HG03571 (cell line): ENCODE data around the gene KAZN.
"Not testable (repeated sequence)": the region's sequence is repeated elsewhere in the genome, so short reads cannot be mapped to it uniquely, and the experiment has no call there.

Source experiments
- ATAC-seq: cut with Tn5 transposase; IDR thresholded peaks from one replicate; pipeline ENCODE4 v1.9.1; 2021; ENCODE audit not compliant: unreplicated experiment

Gene KAZN

GRCh38 chr1:14962407-14962806 lies 363.9 kb downstream of the KAZN start:
- ATAC-seq = no peak

GRCh38 chr1:14963791-14964710 lies 365.6 kb downstream of the KAZN start:
- not testable (repeated sequence) for ATAC-seq

- ATAC-seq = no peak
Observed at GRCh38 chr1:14964711-14965055, 366.2 kb downstream of the KAZN start.

GRCh38 chr1:14968251-14968851 lies 369.9 kb downstream of the KAZN start:
- ATAC-seq = no peak

- ATAC-seq = no peak
Observed at GRCh38 chr1:14969006-14969405, 370.5 kb downstream of the KAZN start.

- no peak for ATAC-seq
Observed at GRCh38 chr1:14970115-14970798, 371.8 kb downstream of the KAZN start.

- ATAC-seq = no peak
Observed at GRCh38 chr1:14970799-14971141, 372.3 kb downstream of the KAZN start.

- no peak for ATAC-seq
Observed at GRCh38 chr1:14971221-14971620, 372.7 kb downstream of the KAZN start.

GRCh38 chr1:14972107-14972506 lies 373.6 kb downstream of the KAZN start:
- no peak for ATAC-seq

GRCh38 chr1:14973773-14974172 lies 375.3 kb downstream of the KAZN start:
- no peak for ATAC-seq

GRCh38 chr1:14974361-14974760 lies 375.9 kb downstream of the KAZN start:
- no peak for ATAC-seq

- no peak for ATAC-seq
Observed at GRCh38 chr1:14975119-14975518, 376.6 kb downstream of the KAZN start.

GRCh38 chr1:14976256-14976655 lies 377.8 kb downstream of the KAZN start:
- no peak for ATAC-seq

GRCh38 chr1:14977338-14977931 lies 378.9 kb downstream of the KAZN start:
- no peak for ATAC-seq

- no peak for ATAC-seq
Observed at GRCh38 chr1:14980621-14981218, 382.2 kb downstream of the KAZN start.

GRCh38 chr1:14982029-14982428 lies 383.5 kb downstream of the KAZN start:
- ATAC-seq = no peak

- no peak for ATAC-seq
Observed at GRCh38 chr1:14983277-14983676, 384.8 kb downstream of the KAZN start.

GRCh38 chr1:14986168-14986567 lies 387.7 kb downstream of the KAZN start:
- ATAC-seq = no peak

GRCh38 chr1:14987829-14988603 lies 389.5 kb downstream of the KAZN start:
- no peak for ATAC-seq

GRCh38 chr1:14988636-14989035 lies 390.2 kb downstream of the KAZN start:
- ATAC-seq = no peak
